ENCODE results near the gene NPL.

GRCh38 chr1:182761396-182762395 is 27.9 kb upstream of the NPL start:
- TF ChIP-seq POLR2A (IDR thresholded peaks at IDR 0.05) = no peak
- no peak for TF ChIP-seq CTCF (IDR thresholded peaks at IDR 0.05)
